Measurements from ENCODE around the gene ZNF787. TPM values are rescaled to one million over a fixed set of nuclear protein-coding genes. Genes with fewer than 3 reads are reported as not detected.

The ZNF787 gene
- total and polyA plus RNA-seq, 2 of the 13 experiments (the other 11 are each of a cell fraction or from before 2014, with no cell fraction given), result 15.1 to 42.8 TPM

DNA sequence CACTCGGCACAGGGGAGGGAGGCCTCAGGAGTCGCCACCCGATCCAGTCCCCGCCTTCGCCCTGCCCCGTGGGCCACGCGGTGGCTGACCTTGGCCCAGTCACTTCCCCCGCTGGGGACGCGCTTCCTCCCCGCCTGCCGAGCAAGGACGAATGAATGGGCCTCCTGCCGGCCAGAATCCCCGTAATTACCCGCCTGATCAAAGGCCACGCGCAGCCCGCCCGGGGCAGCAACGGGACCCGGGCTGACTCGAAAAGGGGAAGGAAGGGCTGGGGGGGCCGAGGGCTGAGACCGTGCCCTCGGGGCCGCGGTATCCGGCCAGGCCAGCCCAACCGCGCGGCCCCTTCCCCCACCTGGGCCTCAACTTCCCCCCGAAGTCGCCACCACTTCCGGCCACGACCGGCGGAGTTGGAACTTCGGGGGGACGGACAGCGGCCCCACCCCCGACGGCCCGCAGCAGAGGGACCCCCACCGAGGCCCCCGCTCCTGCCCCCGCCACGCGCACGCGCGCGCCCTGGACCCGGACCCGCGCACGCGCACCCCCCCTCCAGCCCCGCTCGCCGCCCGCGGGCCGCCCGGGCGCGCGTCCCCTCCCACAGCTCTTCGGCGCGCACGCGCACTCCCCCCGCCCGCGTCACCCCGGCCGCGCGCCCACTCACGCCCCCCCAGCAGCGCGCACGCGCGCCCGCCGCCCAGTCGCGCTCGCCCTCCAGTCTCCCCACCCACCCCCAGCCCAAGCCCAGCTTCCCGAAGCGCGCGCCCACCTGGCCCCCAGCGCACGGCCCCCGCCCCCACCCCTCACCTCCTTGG is 520 bp downstream of the ZNF787 start (continued):
- TF ChIP-seq, protein P1, sequence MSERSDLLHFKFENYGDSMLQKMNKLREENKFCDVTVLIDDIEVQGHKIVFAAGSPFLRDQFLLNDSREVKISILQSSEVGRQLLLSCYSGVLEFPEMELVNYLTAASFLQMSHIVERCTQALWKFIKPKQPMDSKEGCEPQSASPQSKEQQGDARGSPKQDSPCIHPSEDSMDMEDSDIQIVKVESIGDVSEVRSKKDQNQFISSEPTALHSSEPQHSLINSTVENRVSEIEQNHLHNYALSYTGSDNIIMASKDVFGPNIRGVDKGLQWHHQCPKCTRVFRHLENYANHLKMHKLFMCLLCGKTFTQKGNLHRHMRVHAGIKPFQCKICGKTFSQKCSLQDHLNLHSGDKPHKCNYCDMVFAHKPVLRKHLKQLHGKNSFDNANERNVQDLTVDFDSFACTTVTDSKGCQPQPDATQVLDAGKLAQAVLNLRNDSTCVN (CRISPR knock-in tag; IDR thresholded peaks at IDR 0.05; ENCODE audit: borderline replicate concordance), result no peak; the same call in 1 of the 2 replicates
- TF ChIP-seq SRF (IDR thresholded peaks at IDR 0.05; ENCODE audit: low read depth, low read length) (no peak), ZBTB8A (CRISPR knock-in tag; IDR thresholded peaks at IDR 0.05; ENCODE audit: borderline replicate concordance, low read depth) (no peak), ZFP41 (CRISPR knock-in tag; IDR thresholded peaks at IDR 0.05; ENCODE audit: borderline replicate concordance) (no peak), TOPORS (CRISPR knock-in tag; IDR thresholded peaks at IDR 0.05) (no peak), ZNF577 (CRISPR knock-in tag; IDR thresholded peaks at IDR 0.05; ENCODE audit: borderline replicate concordance, low read depth) (no peak), ATF7 (IDR thresholded peaks at IDR 0.05) (no peak), ATF7 (CRISPR knock-in tag; IDR thresholded peaks at IDR 0.05) (no peak), SAFB2 (CRISPR knock-in tag; IDR thresholded peaks at IDR 0.05; ENCODE audit: borderline replicate concordance, low read depth) (no peak; the same call in 1 of the 2 replicates), SMYD3 (CRISPR knock-in tag; IDR thresholded peaks at IDR 0.05) (no peak), ZNF672 (CRISPR knock-in tag; IDR thresholded peaks at IDR 0.05) (peak; percentile 46; the same call in 1 of the 2 replicates), CCAR2 (optimal IDR thresholded peaks at IDR 0.05; ENCODE audit: low read depth, low read length) (no peak), ZNF816 (CRISPR knock-in tag; IDR thresholded peaks at IDR 0.05; ENCODE audit: borderline replicate concordance) (no peak; the same call in 1 of the 2 replicates), ZNF260 (CRISPR knock-in tag; IDR thresholded peaks at IDR 0.05; ENCODE audit: borderline replicate concordance, low read depth) (no peak), MXI1 (IDR thresholded peaks at IDR 0.05; ENCODE audit: borderline replicate concordance, low read depth, low read length) (peak; percentile 81; the same call in 1 of the 3 replicates), ZNF629 (CRISPR knock-in tag; conservative IDR thresholded peaks at IDR 0.05) (peak; percentile 19; the same call in 1 of the 2 replicates), NFYB (CRISPR knock-in tag; IDR thresholded peaks at IDR 0.05) (peak; percentile 48; the same call in 1 of the 2 replicates), WIZ (CRISPR knock-in tag; IDR thresholded peaks at IDR 0.05) (no peak)
- TF ChIP-seq, protein P2, sequence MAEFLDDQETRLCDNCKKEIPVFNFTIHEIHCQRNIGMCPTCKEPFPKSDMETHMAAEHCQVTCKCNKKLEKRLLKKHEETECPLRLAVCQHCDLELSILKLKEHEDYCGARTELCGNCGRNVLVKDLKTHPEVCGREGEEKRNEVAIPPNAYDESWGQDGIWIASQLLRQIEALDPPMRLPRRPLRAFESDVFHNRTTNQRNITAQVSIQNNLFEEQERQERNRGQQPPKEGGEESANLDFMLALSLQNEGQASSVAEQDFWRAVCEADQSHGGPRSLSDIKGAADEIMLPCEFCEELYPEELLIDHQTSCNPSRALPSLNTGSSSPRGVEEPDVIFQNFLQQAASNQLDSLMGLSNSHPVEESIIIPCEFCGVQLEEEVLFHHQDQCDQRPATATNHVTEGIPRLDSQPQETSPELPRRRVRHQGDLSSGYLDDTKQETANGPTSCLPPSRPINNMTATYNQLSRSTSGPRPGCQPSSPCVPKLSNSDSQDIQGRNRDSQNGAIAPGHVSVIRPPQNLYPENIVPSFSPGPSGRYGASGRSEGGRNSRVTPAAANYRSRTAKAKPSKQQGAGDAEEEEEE (CRISPR knock-in tag; IDR thresholded peaks at IDR 0.05; ENCODE audit: borderline replicate concordance), result no peak
- TF ChIP-seq, protein P3, sequence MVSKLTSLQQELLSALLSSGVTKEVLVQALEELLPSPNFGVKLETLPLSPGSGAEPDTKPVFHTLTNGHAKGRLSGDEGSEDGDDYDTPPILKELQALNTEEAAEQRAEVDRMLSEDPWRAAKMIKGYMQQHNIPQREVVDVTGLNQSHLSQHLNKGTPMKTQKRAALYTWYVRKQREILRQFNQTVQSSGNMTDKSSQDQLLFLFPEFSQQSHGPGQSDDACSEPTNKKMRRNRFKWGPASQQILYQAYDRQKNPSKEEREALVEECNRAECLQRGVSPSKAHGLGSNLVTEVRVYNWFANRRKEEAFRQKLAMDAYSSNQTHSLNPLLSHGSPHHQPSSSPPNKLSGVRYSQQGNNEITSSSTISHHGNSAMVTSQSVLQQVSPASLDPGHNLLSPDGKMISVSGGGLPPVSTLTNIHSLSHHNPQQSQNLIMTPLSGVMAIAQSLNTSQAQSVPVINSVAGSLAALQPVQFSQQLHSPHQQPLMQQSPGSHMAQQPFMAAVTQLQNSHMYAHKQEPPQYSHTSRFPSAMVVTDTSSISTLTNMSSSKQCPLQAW (CRISPR knock-in tag; IDR thresholded peaks at IDR 0.05), result peak; percentile 70
- TF ChIP-seq, protein P4, sequence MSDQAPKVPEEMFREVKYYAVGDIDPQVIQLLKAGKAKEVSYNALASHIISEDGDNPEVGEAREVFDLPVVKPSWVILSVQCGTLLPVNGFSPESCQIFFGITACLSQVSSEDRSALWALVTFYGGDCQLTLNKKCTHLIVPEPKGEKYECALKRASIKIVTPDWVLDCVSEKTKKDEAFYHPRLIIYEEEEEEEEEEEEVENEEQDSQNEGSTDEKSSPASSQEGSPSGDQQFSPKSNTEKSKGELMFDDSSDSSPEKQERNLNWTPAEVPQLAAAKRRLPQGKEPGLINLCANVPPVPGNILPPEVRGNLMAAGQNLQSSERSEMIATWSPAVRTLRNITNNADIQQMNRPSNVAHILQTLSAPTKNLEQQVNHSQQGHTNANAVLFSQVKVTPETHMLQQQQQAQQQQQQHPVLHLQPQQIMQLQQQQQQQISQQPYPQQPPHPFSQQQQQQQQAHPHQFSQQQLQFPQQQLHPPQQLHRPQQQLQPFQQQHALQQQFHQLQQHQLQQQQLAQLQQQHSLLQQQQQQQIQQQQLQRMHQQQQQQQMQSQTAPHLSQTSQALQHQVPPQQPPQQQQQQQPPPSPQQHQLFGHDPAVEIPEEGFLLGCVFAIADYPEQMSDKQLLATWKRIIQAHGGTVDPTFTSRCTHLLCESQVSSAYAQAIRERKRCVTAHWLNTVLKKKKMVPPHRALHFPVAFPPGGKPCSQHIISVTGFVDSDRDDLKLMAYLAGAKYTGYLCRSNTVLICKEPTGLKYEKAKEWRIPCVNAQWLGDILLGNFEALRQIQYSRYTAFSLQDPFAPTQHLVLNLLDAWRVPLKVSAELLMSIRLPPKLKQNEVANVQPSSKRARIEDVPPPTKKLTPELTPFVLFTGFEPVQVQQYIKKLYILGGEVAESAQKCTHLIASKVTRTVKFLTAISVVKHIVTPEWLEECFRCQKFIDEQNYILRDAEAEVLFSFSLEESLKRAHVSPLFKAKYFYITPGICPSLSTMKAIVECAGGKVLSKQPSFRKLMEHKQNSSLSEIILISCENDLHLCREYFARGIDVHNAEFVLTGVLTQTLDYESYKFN (CRISPR knock-in tag; conservative IDR thresholded peaks at IDR 0.05), result peak; percentile 82

Data from HepG2 (cell line).